WERI-Rb-1 (cell line): ENCODE results near the gene ABCC12.

Experiments used
- DNase-seq: peaks from one replicate; pipeline ENCODE4 v3.0.0-alpha.2; 2020
- H3K27ac ChIP-seq: fragments of 250-450 bp; sonication (Bioruptor Pico); 2 replicates; pipeline ENCODE4 v1.5.1; 2020; ENCODE audit warnings: mild to moderate bottlenecking, moderate library complexity
- H3K27me3 ChIP-seq: fragments of 250-450 bp; sonication (Bioruptor Pico); 2 replicates; pipeline ENCODE4 v1.5.1; 2021; ENCODE audit warnings: mild to moderate bottlenecking, low read depth, moderate library complexity; ENCODE audit not compliant: insufficient read depth, severe bottlenecking
- H3K36me3 ChIP-seq: fragments of 250-450 bp; sonication (Bioruptor Pico); 2 replicates; pipeline ENCODE4 v1.5.1; 2020; ENCODE audit warnings: mild to moderate bottlenecking, moderate library complexity
- H3K4me3 ChIP-seq: 2 replicates; pipeline ENCODE4 v1.5.1; 2011; ENCODE audit warnings: low read depth, mild to moderate bottlenecking, control low read depth, low read length
- H3K9me3 ChIP-seq: fragments of 250-450 bp; sonication (Bioruptor Pico); 2 replicates; pipeline ENCODE4 v1.5.1; 2021; ENCODE audit warnings: mild to moderate bottlenecking, moderate library complexity; ENCODE audit not compliant: severe bottlenecking
- CTCF ChIP-seq: IDR thresholded peaks from 2 replicates; pipeline ENCODE4 v1.5.1; 2011; ENCODE audit warnings: low read depth, mild to moderate bottlenecking, control low read depth, inconsistent platforms, low read length

ABCC12 gene

GRCh38 chr16:48155926-48156789 is at the start of gene ABCC12:
TSS of gene ABCC12 (minus strand) at chr16:48155993. CDS start at chr16:48146424, 9,569 bp downstream.
- no peak for DNase-seq
- no peak within 1 kb of the TSS for H3K27ac ChIP-seq
- TF ChIP-seq CTCF, result no peak
- no peak within 1 kb of the TSS for H3K4me3 ChIP-seq
- H3K36me3 ChIP-seq, result no peaks in the 10 kb centered on the region
- H3K9me3 ChIP-seq, result no peaks in the 10 kb centered on the region
- no peaks in the 10 kb centered on the region for H3K27me3 ChIP-seq

GRCh38 chr16:48204825-48205151 is 49.0 kb upstream of the ABCC12 start:
- no peak for DNase-seq
- no peak overlapping the region for H3K4me3 ChIP-seq
- H3K27ac ChIP-seq, result no peak overlapping the region
- H3K27me3 ChIP-seq, result no peaks in the 10 kb centered on the region
- no peak for TF ChIP-seq CTCF
- H3K36me3 ChIP-seq, result no peaks in the 10 kb centered on the region
- no peaks in the 10 kb centered on the region for H3K9me3 ChIP-seq

GRCh38 chr16:48203974-48204824 is 48.4 kb upstream of the ABCC12 start:
- Histone ChIP-seq H3K27ac (no peak overlapping the region), H3K9me3 (no peaks in the 10 kb centered on the region), H3K4me3 (no peak overlapping the region), H3K36me3 (no peaks in the 10 kb centered on the region), H3K27me3 (no peaks in the 10 kb centered on the region)
- no peak for TF ChIP-seq CTCF
- no peak for DNase-seq

GRCh38 chr16:48201515-48202201 is 45.9 kb upstream of the ABCC12 start:
- DNase-seq, result peak; percentile 41

GRCh38 chr16:48197294-48197693 is 41.5 kb upstream of the ABCC12 start:
- no peaks in the 10 kb centered on the region for H3K36me3 ChIP-seq
- DNase-seq, result no peak

More at GRCh38 chr16:48201515-48202201, 45.9 kb upstream of the ABCC12 start:
- Histone ChIP-seq H3K27ac (no peak overlapping the region), H3K9me3 (no peaks in the 10 kb centered on the region), H3K36me3 (no peaks in the 10 kb centered on the region), H3K4me3 (no peak overlapping the region), H3K27me3 (no peaks in the 10 kb centered on the region)
- no peak for TF ChIP-seq CTCF

More at GRCh38 chr16:48197294-48197693, 41.5 kb upstream of the ABCC12 start:
- TF ChIP-seq CTCF, result no peak
- Histone ChIP-seq H3K4me3 (no peak overlapping the region), H3K27me3 (no peaks in the 10 kb centered on the region), H3K27ac (no peak overlapping the region), H3K9me3 (no peaks in the 10 kb centered on the region)
